K562 (cell line): Measurements from ENCODE around the gene PRR35. TPM values are rescaled to one million over a fixed set of nuclear protein-coding genes. Genes with fewer than 3 reads are reported as not detected.

Experiments
- ARNT ChIP-seq, 2 experiments: fragments of 450-650 bp; IDR thresholded peaks; 2 replicates each; pipeline ENCODE4 v1.6.1; 2016; ENCODE audit warnings: mild to moderate bottlenecking in 1 of 2
- BCLAF1 ChIP-seq, 2 experiments: fragments of 450-650 bp in 1 of 2; IDR thresholded peaks; 2 replicates each; pipeline ENCODE4 v1.6.1; 2011 to 2017; ENCODE audit warnings: low read depth in 2 of 2, antibody characterized with exemption in 1 of 2, borderline replicate concordance in 1 of 2, low read length in 1 of 2, mild to moderate bottlenecking in 1 of 2, mixed read lengths in 1 of 2; ENCODE audit not compliant: control insufficient read depth in 1 of 2
- BDP1 ChIP-seq: IDR thresholded peaks from 3 replicates; pipeline ENCODE4 v1.6.1; 2011; ENCODE audit not compliant: insufficient read length, insufficient read depth
- CBFA2T3 ChIP-seq: fragments of 450-650 bp; IDR thresholded peaks from 2 replicates; pipeline ENCODE4 v1.6.1; 2017
- DMBX1 ChIP-seq: fragments of 250-450 bp; sonication (Bioruptor Pico); IDR thresholded peaks from 2 replicates; pipeline ENCODE4 v1.8.0; 2022; ENCODE audit warnings: inconsistent platforms, mild to moderate bottlenecking, moderate library complexity, borderline replicate concordance
- FOXK1 ChIP-seq: sonication (generic); formaldehyde crosslinking; IDR thresholded peaks from 2 replicates; pipeline ENCODE4 v1.8.0; 2022; ENCODE audit warnings: missing genetic modification reagents, mild to moderate bottlenecking, borderline replicate concordance
- GABPB2 ChIP-seq: fragments of 250-450 bp; sonication (Bioruptor Pico); conservative IDR thresholded peaks from 2 replicates; pipeline ENCODE4 v1.5.1; 2021; ENCODE audit warnings: mild to moderate bottlenecking
- IRF2 ChIP-seq: sonication (generic); formaldehyde crosslinking; IDR thresholded peaks from 2 replicates; pipeline ENCODE4 v1.8.1; 2022; ENCODE audit warnings: mild to moderate bottlenecking, missing genetic modification reagents
- NFIC ChIP-seq: fragments of 450-650 bp; IDR thresholded peaks from 2 replicates; pipeline ENCODE4 v1.6.1; 2017; ENCODE audit warnings: mild to moderate bottlenecking, inconsistent platforms
- NR2F6 ChIP-seq: fragments of 450-650 bp; formaldehyde crosslinking; IDR thresholded peaks from 2 replicates; pipeline ENCODE4 v1.4.0; 2020; ENCODE audit warnings: mild to moderate bottlenecking
- NUFIP1 ChIP-seq: fragments of 450-650 bp; IDR thresholded peaks from 2 replicates; pipeline ENCODE4 v1.6.1; 2018; ENCODE audit not compliant: partially characterized antibody
- POLR2B ChIP-seq: fragments of 450-650 bp; IDR thresholded peaks from 2 replicates; pipeline ENCODE4 v1.6.1; 2018; ENCODE audit warnings: low read depth; ENCODE audit not compliant: partially characterized antibody
- PREB ChIP-seq: sonication (generic); formaldehyde crosslinking; IDR thresholded peaks from 2 replicates; pipeline ENCODE4 v1.8.1; 2023; ENCODE audit warnings: mild to moderate bottlenecking, missing genetic modification reagents
- TAF9B ChIP-seq: fragments of 450-650 bp; IDR thresholded peaks from 2 replicates; pipeline ENCODE4 v1.6.1; 2018; ENCODE audit warnings: mild to moderate bottlenecking; ENCODE audit not compliant: partially characterized antibody
- ZC3H8 ChIP-seq: fragments of 450-650 bp; IDR thresholded peaks from 2 replicates; pipeline ENCODE4 v1.6.1; 2017
- ZNF232 ChIP-seq: sonication (generic); formaldehyde crosslinking; IDR thresholded peaks from 2 replicates; pipeline ENCODE4 v1.8.0; 2022; ENCODE audit warnings: mild to moderate bottlenecking, missing genetic modification reagents
- ZNF518B ChIP-seq: fragments of 250-450 bp; sonication (Bioruptor Pico); IDR thresholded peaks from 2 replicates; pipeline ENCODE4 v1.5.0; 2021; ENCODE audit warnings: mild to moderate bottlenecking, moderate library complexity
- ZNF780A ChIP-seq: fragments of 250-450 bp; sonication (Bioruptor Pico); IDR thresholded peaks from 2 replicates; pipeline ENCODE4 v1.5.0; 2021; ENCODE audit warnings: mild to moderate bottlenecking
- polyA plus RNA-seq, 8 experiments: library from polyadenylated mRNA; depleted of rRNA in 4 of 8; stranded (reverse) in 5 of 8; unstranded in 3 of 8; fragments of >200 nt; fragmentation: Nextera tagmentation in 2 of 8; fragmentation: Illumina TruSeq in 1 of 8; extraction: Ambion mirVana in 2 of 8; extraction: Trizol in 1 of 8; gene quantifications; 2 replicates each; pipeline versions ENCODE4 v1.2.1 to v1.2.3, GENCODE V29; 2011 to 2014; ENCODE audit warnings: inconsistent platforms in 1 of 8, missing spikeins in 1 of 8
- total RNA-seq, 7 experiments: library from RNA; depleted of rRNA in 6 of 7; stranded (reverse); fragments of >200 nt in 6 of 7; fragmentation: Illumina TruSeq in 2 of 7; extraction: Trizol in 2 of 7; gene quantifications; 2 replicates each; pipeline versions ENCODE4 v1.2.1 to v1.2.3, GENCODE V29; 2011 to 2021; ENCODE audit warnings: low replicate concordance in 1 of 7

The PRR35 gene
- total and polyA plus RNA-seq, 9 of the 15 experiments (the other 6 are each of a cell fraction or from before 2014, with no cell fraction given), result 0.17 to 0.45 (median 0.21) TPM; not detected in 5

DNA sequence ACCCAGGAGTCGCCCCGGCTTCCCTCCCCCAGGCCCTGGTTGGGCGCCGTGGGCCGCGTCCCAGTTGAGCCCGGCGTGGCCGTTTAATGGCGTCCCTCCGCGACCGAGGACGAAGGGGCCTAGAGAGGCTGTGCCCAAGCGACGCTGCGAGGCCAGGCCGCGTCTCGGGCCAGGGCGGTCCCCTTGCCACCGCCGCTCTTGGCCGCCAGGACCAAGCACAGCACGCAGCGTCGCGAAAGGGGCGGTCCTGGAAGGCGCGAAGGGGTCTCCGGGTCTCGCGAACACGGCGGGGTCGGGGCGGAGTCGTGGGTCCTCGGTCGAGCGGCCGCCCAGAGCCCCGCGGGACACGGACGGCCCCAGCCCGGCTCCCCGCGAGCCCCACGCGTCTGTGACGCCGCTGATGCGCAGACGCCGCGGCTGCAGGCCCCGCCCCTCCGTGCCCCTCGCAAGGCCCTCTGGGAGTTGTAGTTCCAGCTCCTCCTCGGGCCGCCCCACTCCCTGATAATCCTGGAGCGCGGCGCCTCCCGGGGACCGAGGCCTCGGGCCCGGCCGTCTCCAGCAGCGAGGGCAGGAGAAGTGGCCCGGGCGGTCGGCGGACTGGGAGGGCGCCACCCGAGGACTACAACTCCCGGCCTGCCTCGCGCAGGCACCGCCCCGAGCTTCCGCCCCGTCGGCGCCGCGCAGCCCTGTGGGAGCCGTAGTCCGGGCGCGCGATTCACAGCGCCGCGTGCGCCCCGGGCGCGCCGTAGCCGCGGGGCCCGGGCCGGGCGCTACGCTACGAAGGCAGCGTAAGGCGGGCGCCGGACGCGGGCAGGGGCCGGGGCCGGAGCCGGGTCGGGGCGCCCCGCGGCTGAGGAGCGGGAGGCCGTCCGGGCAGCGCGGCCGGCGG lies 32.9 kb upstream of the PRR35 start, which contains the start of gene CAPN15 (continued):
- TF ChIP-seq ZNF232 (CRISPR knock-in tag) (no peak), ZC3H8 (no peak), BCLAF1 (IDR thresholded peaks at IDR 0.05; ENCODE audit: borderline replicate concordance in 1 of 2, control insufficient read depth in 1 of 2, low read depth in 2 of 2, low read length in 1 of 2) (no peak), IRF2 (no peak), POLR2B (peak; percentile 32), PREB (CRISPR knock-in tag) (no peak), ZNF518B (CRISPR knock-in tag) (no peak), GABPB2 (no peak), DMBX1 (CRISPR knock-in tag) (no peak; the same call in 1 of the 2 replicates), FOXK1 (CRISPR knock-in tag) (no peak), NFIC (peak; percentile 65), NUFIP1 (no peak), ZNF780A (no peak), NR2F6 (CRISPR knock-in tag) (no peak), BDP1 (no peak), TAF9B (no peak), ARNT (IDR thresholded peaks at IDR 0.05) (no peak), CBFA2T3 (no peak)
